NCI-H187 (cell line): ENCODE data around the gene FAM53A.

Source experiments
- DNase-seq, 2 experiments: peaks; one replicate each; lab custom pipeline; 2025; lab: John Stamatoyannopoulos, UW

FAM53A gene

GRCh38 chr4:1593881-1594345 is 90.2 kb downstream of the FAM53A start:
- DNase-seq, result no peak

- no peak for DNase-seq
Measured at GRCh38 chr4:1593458-1593857, 90.7 kb downstream of the FAM53A start.

- no peak for DNase-seq
Measured at GRCh38 chr4:1592709-1593417, 91.2 kb downstream of the FAM53A start.

GRCh38 chr4:1592068-1592708 is 91.9 kb downstream of the FAM53A start:
- DNase-seq, result no peak

- DNase-seq, result no peak
Measured at GRCh38 chr4:1591107-1591506, 93.0 kb downstream of the FAM53A start.

- no peak for DNase-seq
Measured at GRCh38 chr4:1590244-1590643, 93.9 kb downstream of the FAM53A start.
